ENCODE data around the gene PRKG1. TPM values are rescaled to one million over a fixed set of nuclear protein-coding genes. Genes with fewer than 3 reads are reported as not detected.

The PRKG1 gene
- total RNA-seq, 4 donors from 2014 or later = 17.1 to 36.4 (median 25.8) TPM

- ATAC-seq (ENCODE audit: low FRiP score) (no peak), DNase-seq (ENCODE audit: low spot score) (no peak)
- TF ChIP-seq CTCF (IDR thresholded peaks at IDR 0.05) = no peak
Measured at GRCh38 chr10:51095444-51095843, 21.2 kb downstream of the PRKG1 start.

- no peak for DNase-seq (ENCODE audit: low spot score)
- TF ChIP-seq CTCF (IDR thresholded peaks at IDR 0.05) = no peak
- no peak for ATAC-seq (ENCODE audit: low FRiP score)
Measured at GRCh38 chr10:51097546-51097945, 23.3 kb downstream of the PRKG1 start.

GRCh38 chr10:51100221-51100620 lies 25.9 kb downstream of the PRKG1 start:
- ATAC-seq (ENCODE audit: low FRiP score) (no peak), DNase-seq (ENCODE audit: low spot score) (no peak)
- TF ChIP-seq CTCF (IDR thresholded peaks at IDR 0.05) = no peak

GRCh38 chr10:51103554-51104217 lies 29.4 kb downstream of the PRKG1 start:
- ATAC-seq (ENCODE audit: low FRiP score) (no peak), DNase-seq (ENCODE audit: low spot score) (no peak)
- no peak for TF ChIP-seq CTCF (IDR thresholded peaks at IDR 0.05)

- DNase-seq (ENCODE audit: low spot score) (no peak), ATAC-seq (ENCODE audit: low FRiP score) (no peak)
- TF ChIP-seq CTCF (IDR thresholded peaks at IDR 0.05) = no peak
Measured at GRCh38 chr10:51106311-51106945, 32.1 kb downstream of the PRKG1 start.

GRCh38 chr10:51108406-51108805 lies 34.1 kb downstream of the PRKG1 start:
- ATAC-seq (ENCODE audit: low FRiP score) (no peak), DNase-seq (ENCODE audit: low spot score) (no peak)
- no peak for TF ChIP-seq CTCF (IDR thresholded peaks at IDR 0.05)

All from omental fat pad (tissue), 4 donors.